Mesendoderm (in vitro differentiated cells): ENCODE data around the gene EIF3L.

Experiments used
- DNase-seq: peaks from one replicate; pipeline ENCODE4 v3.0.0; 2013
- H2AK5ac ChIP-seq: 2 replicates; pipeline ENCODE4 v1.6.1; 2013; ENCODE audit warnings: low read length, inconsistent platforms
- H2BK120ac ChIP-seq: 2 replicates; pipeline ENCODE4 v1.6.1; 2013; ENCODE audit warnings: low read depth, mild to moderate bottlenecking, low read length, moderate library complexity, mixed read lengths
- H2BK15ac ChIP-seq: replicated peaks from 2 replicates; pipeline ENCODE4 v1.6.1; 2013; ENCODE audit warnings: low read depth, mild to moderate bottlenecking, moderate library complexity
- H2BK5ac ChIP-seq: 2 replicates; pipeline ENCODE4 v1.6.1; 2013; ENCODE audit warnings: low read length, inconsistent platforms
- H3K18ac ChIP-seq: 2 replicates; pipeline ENCODE4 v1.6.1; 2013; ENCODE audit warnings: mild to moderate bottlenecking, low read length, mixed read lengths
- H3K23ac ChIP-seq: one replicate; pipeline ENCODE4 v1.6.1; 2013; ENCODE audit warnings: low read length
- H3K27ac ChIP-seq: 2 replicates; pipeline ENCODE4 v1.5.1; 2013; ENCODE audit warnings: low read depth, mild to moderate bottlenecking, inconsistent platforms, low read length, moderate library complexity
- H3K27me3 ChIP-seq: 2 replicates; pipeline ENCODE4 v1.6.1; 2013; ENCODE audit warnings: low read length, control low read depth, mild to moderate bottlenecking, inconsistent platforms; ENCODE audit not compliant: insufficient read depth, poor library complexity
- H3K36me3 ChIP-seq: 2 replicates; pipeline ENCODE4 v1.6.1; 2013; ENCODE audit warnings: low read length, inconsistent platforms; ENCODE audit not compliant: control insufficient read depth, insufficient read depth
- H3K4ac ChIP-seq: one replicate; pipeline ENCODE4 v1.6.1; 2013; ENCODE audit warnings: low read depth, mild to moderate bottlenecking, low read length, moderate library complexity
- H3K4me1 ChIP-seq: 2 replicates; pipeline ENCODE4 v1.6.1; 2013; ENCODE audit warnings: low read depth, low read length, inconsistent platforms; ENCODE audit not compliant: control insufficient read depth
- H3K4me2 ChIP-seq: 2 replicates; pipeline ENCODE4 v1.6.1; 2013; ENCODE audit warnings: low read length
- H3K4me3 ChIP-seq: 2 replicates; pipeline ENCODE4 v1.5.1; 2013; ENCODE audit warnings: mild to moderate bottlenecking, low read length
- H3K56ac ChIP-seq: one replicate; pipeline ENCODE4 v1.6.1; 2013; ENCODE audit warnings: low read length
- H3K79me1 ChIP-seq: 2 replicates; pipeline ENCODE4 v1.6.1; 2013; ENCODE audit warnings: low read length, inconsistent platforms
- H3K79me2 ChIP-seq: 2 replicates; pipeline ENCODE4 v1.6.1; 2013; ENCODE audit warnings: mild to moderate bottlenecking, low read length; ENCODE audit not compliant: control insufficient read depth, insufficient read depth
- H3K9ac ChIP-seq: 2 replicates; pipeline ENCODE4 v1.6.1; 2013; ENCODE audit warnings: low read length, inconsistent platforms
- H4K5ac ChIP-seq: one replicate; pipeline ENCODE4 v1.6.1; 2013; ENCODE audit warnings: low read length
- H4K8ac ChIP-seq: one replicate; pipeline ENCODE4 v1.6.1; 2013; ENCODE audit warnings: low read depth, mild to moderate bottlenecking, control low read depth, low read length, moderate library complexity
- WGBS: extraction: QIAGEN DNeasy Blood & Tissue Kit; methylation state at CpG from one replicate; pipeline ENCODE4 v1.1.7; 2013; ENCODE audit warnings: low lambda C conversion rate, missing lambda C conversion rate; ENCODE audit not compliant: insufficient coverage; ENCODE audit errors: extremely low coverage; 5-methylcytosine and 5-hydroxymethylcytosine counted together

Gene EIF3L

DNA sequence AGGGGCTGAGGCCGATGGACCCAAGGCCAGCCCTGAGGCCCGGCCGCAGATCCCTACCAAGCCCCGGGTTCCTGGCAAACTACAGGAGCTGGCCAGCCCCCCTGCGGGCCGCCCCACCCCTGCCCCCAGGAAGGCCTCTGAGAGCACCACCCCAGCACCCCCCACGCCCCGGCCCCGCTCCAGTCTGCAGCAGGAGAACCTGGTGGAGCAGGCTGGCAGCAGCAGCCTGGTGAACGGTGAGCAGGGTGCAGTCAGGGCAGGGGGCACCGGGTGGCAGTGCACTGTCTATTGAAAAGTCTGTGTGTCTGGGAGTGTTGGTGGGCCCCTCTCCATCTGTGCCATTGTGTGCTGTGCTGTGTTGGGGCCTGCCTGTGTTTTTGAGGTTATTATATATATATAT is 73.0 kb downstream of the EIF3L start:
- Histone ChIP-seq H3K4ac (no peak overlapping the region), H3K27me3 (no peaks in the 10 kb centered on the region), H3K4me1 (no peaks in the 10 kb centered on the region), H3K56ac (no peak overlapping the region), H4K8ac (no peak overlapping the region), H3K18ac (no peak overlapping the region), H2BK120ac (no peak overlapping the region), H3K23ac (no peak overlapping the region), H4K5ac (no peak overlapping the region), H3K9ac (no peak overlapping the region), H3K4me3 (no peak overlapping the region), H2BK5ac (no peak overlapping the region), H3K79me1 (no peaks in the 10 kb centered on the region), H3K4me2 (no peak overlapping the region), H3K79me2 (no peaks in the 10 kb centered on the region), H2AK5ac (no peak overlapping the region), H3K36me3 (peaks cover 7% of the 10 kb centered on the region), H2BK15ac (no peak overlapping the region), H3K27ac (no peak overlapping the region)
- WGBS, result no CpG with 5 or more reads among the region's 11 CpGs
- DNase-seq, result no peak

DNA sequence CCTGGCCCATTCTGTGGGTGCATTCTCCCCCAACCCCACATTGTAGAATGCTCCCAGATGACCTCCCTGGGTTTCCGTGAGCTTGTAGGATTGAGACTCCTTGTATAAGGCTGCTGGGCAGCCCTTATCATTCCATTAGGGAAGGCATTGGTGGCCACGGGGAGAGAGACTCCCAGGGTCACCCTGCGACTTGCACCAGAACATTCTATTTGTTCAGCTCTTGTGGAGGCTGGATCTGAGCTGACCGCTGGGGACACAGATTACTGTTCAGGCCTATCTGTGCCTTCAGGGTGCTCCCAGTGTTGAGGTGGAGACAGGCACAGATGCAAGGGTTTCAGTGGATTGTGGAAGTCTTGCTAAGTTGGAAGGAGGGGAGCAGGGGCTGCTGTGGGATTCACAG is 74.7 kb downstream of the EIF3L start:
- Histone ChIP-seq H3K79me2 (no peaks in the 10 kb centered on the region), H4K5ac (no peak overlapping the region), H3K4me3 (no peak overlapping the region), H3K4ac (no peak overlapping the region), H2BK15ac (no peak overlapping the region), H3K18ac (no peak overlapping the region), H3K4me1 (no peaks in the 10 kb centered on the region), H2BK120ac (no peak overlapping the region), H3K79me1 (no peaks in the 10 kb centered on the region), H3K27ac (no peak overlapping the region), H3K27me3 (no peaks in the 10 kb centered on the region), H3K9ac (no peak overlapping the region), H3K4me2 (no peak overlapping the region), H2BK5ac (no peak overlapping the region), H4K8ac (no peak overlapping the region), H2AK5ac (no peak overlapping the region), H3K36me3 (peaks cover 7% of the 10 kb centered on the region), H3K56ac (no peak overlapping the region), H3K23ac (no peak overlapping the region)
- no peak for DNase-seq
- WGBS, result no CpG with 5 or more reads among the region's 4 CpGs

DNA sequence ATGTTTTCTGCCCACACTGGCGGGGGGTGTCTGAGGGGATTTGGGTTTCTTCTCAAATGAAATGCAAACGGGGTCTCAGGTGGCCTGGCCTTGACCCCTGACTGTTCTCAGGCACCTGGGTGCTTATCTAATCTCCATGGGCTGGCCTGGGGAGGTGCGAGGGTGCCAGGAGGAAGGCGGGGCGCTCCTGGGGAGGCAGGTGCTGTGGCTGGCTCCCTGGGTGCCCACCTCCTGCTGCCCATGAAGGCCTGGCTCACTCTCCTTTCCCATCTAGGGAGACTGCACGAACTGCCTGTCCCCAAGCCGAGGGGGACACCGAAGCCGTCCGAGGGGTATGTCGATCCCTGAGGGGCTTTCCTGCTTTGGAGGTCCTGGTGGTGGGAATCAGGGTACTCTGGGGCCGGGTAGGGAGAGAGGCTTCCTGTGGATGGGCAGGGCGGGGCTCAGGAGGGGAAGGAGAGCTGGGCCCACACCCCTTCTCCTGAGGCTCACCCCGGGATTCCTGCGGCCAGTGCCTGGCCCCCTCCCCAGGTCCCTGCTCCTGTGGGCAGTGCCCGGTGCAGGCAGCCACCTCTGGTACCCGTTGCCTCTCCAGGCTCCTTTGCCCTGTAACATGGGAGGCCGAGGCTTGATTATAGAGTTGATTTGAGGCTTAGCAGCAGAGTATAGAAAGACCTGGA is 75.3 kb downstream of the EIF3L start:
- no peak overlapping the region for H2AK5ac ChIP-seq
- no peak overlapping the region for H4K5ac ChIP-seq
- H3K56ac ChIP-seq, result no peak overlapping the region
- no peak for DNase-seq
- H3K18ac ChIP-seq, result no peak overlapping the region
- H3K4me3 ChIP-seq, result no peak overlapping the region
- H3K4ac ChIP-seq, result no peak overlapping the region
- H3K9ac ChIP-seq, result no peak overlapping the region
- no peaks in the 10 kb centered on the region for H3K79me2 ChIP-seq
- H3K4me2 ChIP-seq, result no peak overlapping the region
- H3K4me1 ChIP-seq, result no peaks in the 10 kb centered on the region
- H3K27ac ChIP-seq, result no peak overlapping the region
- H3K36me3 ChIP-seq, result peaks cover 7% of the 10 kb centered on the region
- H2BK5ac ChIP-seq, result no peak overlapping the region
- H2BK15ac ChIP-seq, result no peak overlapping the region
- H4K8ac ChIP-seq, result no peak overlapping the region
- no peak overlapping the region for H2BK120ac ChIP-seq
- no peaks in the 10 kb centered on the region for H3K79me1 ChIP-seq
- no CpG with 5 or more reads among the region's 18 CpGs for WGBS
- no peak overlapping the region for H3K23ac ChIP-seq
- H3K27me3 ChIP-seq, result no peaks in the 10 kb centered on the region

DNA sequence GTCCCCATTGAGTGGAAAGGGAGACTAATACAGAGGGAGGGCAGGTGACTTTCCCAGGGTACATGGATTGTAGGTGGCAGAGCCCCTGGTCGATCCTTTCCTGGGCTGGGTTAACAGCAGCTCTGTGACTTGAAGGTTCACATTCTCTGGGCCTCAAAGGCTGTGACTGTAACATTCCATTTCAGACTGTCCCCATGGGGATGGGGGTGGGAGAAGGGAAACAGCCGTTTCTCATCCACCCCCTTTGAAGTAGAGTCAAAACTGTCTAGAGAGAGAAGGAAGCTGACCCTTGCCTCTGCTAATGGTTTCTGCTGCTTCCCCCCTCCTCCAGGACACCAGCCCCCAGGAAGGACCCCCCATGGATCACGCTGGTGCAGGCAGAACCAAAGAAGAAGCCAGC is 76.1 kb downstream of the EIF3L start:
- Histone ChIP-seq H3K4me2 (no peak overlapping the region), H3K79me2 (no peaks in the 10 kb centered on the region), H2BK120ac (no peak overlapping the region), H3K27ac (no peak overlapping the region), H4K5ac (no peak overlapping the region), H2BK5ac (no peak overlapping the region), H3K4me3 (no peak overlapping the region), H3K18ac (no peak overlapping the region), H3K27me3 (no peaks in the 10 kb centered on the region), H3K56ac (no peak overlapping the region), H4K8ac (no peak overlapping the region), H3K4ac (no peak overlapping the region), H3K4me1 (no peaks in the 10 kb centered on the region), H3K9ac (no peak overlapping the region), H3K79me1 (no peaks in the 10 kb centered on the region), H2AK5ac (no peak overlapping the region), H3K36me3 (peaks cover 7% of the 10 kb centered on the region), H2BK15ac (no peak overlapping the region), H3K23ac (no peak overlapping the region)
- no peak for DNase-seq
- WGBS, result no CpG with 5 or more reads among the region's 3 CpGs

DNA sequence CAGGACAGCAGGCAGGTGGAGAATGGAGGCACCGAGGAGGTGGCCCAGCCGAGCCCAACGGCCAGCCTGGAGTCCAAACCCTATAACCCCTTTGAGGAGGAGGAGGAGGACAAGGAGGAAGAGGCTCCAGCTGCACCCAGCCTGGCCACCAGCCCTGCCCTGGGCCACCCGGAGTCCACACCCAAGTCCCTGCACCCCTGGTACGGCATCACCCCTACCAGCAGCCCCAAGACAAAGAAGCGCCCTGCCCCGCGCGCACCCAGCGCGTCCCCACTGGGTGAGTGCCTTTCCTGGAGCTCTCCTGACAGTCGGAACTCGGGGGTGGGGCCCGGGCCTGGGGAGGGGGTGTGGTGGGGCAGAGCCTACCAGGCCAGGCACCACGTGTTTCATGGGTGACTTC is 76.5 kb downstream of the EIF3L start:
- Histone ChIP-seq H2BK120ac (no peak overlapping the region), H3K27me3 (no peaks in the 10 kb centered on the region), H3K79me2 (no peaks in the 10 kb centered on the region), H3K23ac (no peak overlapping the region), H3K9ac (no peak overlapping the region), H3K4me2 (no peak overlapping the region), H2BK15ac (no peak overlapping the region), H3K4me3 (no peak overlapping the region), H2AK5ac (no peak overlapping the region), H2BK5ac (no peak overlapping the region), H4K5ac (no peak overlapping the region), H3K56ac (no peak overlapping the region), H3K4ac (no peak overlapping the region), H3K36me3 (peaks cover 7% of the 10 kb centered on the region), H3K4me1 (no peaks in the 10 kb centered on the region), H4K8ac (no peak overlapping the region), H3K79me1 (no peaks in the 10 kb centered on the region), H3K27ac (no peak overlapping the region), H3K18ac (no peak overlapping the region)
- WGBS, result no CpG with 5 or more reads among the region's 15 CpGs
- no peak for DNase-seq

DNA sequence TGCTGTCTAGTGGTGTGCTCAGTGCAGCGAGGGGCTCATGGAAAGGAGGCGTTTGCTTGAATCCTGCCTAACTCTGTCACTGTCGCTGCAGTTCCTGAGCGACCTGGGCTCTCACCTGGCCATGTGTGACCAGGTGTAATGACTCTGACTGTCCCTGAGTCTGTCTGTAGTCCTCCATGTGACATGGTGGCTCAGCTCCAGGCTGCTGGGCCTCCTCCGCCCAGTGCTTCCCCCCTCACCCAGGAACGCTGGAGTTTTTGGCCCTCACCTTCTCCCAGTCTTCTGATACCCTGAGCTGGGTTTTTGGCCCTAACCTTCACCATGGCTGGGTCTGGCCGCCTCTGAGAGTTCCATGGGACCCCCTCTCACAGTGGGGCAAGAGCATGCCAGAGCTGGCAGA is 77.1 kb downstream of the EIF3L start:
- no peaks in the 10 kb centered on the region for H3K79me1 ChIP-seq
- DNase-seq, result no peak
- H4K8ac ChIP-seq, result no peak overlapping the region
- H3K36me3 ChIP-seq, result peaks cover 7% of the 10 kb centered on the region
- H2AK5ac ChIP-seq, result no peak overlapping the region
- H4K5ac ChIP-seq, result no peak overlapping the region
- H3K79me2 ChIP-seq, result no peaks in the 10 kb centered on the region
- H3K23ac ChIP-seq, result no peak overlapping the region
- H2BK15ac ChIP-seq, result no peak overlapping the region
- no peak overlapping the region for H2BK5ac ChIP-seq
- no peak overlapping the region for H3K4me2 ChIP-seq
- no CpG with 5 or more reads among the region's 7 CpGs for WGBS
- no peak overlapping the region for H3K18ac ChIP-seq
- H2BK120ac ChIP-seq, result no peak overlapping the region
- H3K4me1 ChIP-seq, result no peaks in the 10 kb centered on the region
- no peak overlapping the region for H3K9ac ChIP-seq
- no peak overlapping the region for H3K56ac ChIP-seq
- H3K4ac ChIP-seq, result no peak overlapping the region
- no peaks in the 10 kb centered on the region for H3K27me3 ChIP-seq
- no peak overlapping the region for H3K4me3 ChIP-seq
- H3K27ac ChIP-seq, result no peak overlapping the region
